22Rv1 (cell line): ENCODE measurements around the gene RNF115.

Source experiments
- H3K27ac ChIP-seq: fragments of 450-650 bp; 2 replicates; pipeline ENCODE4 v1.5.1; 2017
- ZFX ChIP-seq: fragments of 450-650 bp; IDR thresholded peaks from 2 replicates; pipeline ENCODE4 v1.6.1; 2017; ENCODE audit warnings: antibody characterized with exemption, borderline replicate concordance
- TF ChIP-seq, protein P1 (sequence below): fragments of 450-650 bp; IDR thresholded peaks from 2 replicates; pipeline ENCODE4 v1.5.1; 2017; ENCODE audit warnings: mild to moderate bottlenecking

Gene RNF115

DNA sequence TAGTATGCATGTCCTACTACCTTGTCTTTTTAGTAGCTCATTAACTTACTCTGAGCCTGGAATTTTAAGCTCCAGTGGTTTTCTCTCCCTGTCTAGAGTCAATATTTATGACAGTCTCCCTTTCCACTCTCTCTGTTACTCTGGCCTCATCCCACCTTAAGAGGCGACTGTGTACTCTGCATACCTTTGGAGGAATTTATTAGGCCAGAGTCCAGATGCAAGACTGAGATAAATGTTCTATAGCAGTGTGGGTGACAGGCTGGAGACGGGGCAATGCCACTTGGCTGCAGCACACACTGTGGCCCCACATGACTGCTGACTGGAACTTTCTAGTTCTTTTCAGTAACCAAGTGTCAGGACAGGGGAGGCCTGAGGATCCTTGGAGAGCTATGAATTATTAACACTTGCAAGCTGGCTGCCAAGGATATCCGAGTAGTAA is 112.7 kb downstream of the RNF115 start:
- H3K27ac ChIP-seq = no peak overlapping the region
- TF ChIP-seq, protein P1, sequence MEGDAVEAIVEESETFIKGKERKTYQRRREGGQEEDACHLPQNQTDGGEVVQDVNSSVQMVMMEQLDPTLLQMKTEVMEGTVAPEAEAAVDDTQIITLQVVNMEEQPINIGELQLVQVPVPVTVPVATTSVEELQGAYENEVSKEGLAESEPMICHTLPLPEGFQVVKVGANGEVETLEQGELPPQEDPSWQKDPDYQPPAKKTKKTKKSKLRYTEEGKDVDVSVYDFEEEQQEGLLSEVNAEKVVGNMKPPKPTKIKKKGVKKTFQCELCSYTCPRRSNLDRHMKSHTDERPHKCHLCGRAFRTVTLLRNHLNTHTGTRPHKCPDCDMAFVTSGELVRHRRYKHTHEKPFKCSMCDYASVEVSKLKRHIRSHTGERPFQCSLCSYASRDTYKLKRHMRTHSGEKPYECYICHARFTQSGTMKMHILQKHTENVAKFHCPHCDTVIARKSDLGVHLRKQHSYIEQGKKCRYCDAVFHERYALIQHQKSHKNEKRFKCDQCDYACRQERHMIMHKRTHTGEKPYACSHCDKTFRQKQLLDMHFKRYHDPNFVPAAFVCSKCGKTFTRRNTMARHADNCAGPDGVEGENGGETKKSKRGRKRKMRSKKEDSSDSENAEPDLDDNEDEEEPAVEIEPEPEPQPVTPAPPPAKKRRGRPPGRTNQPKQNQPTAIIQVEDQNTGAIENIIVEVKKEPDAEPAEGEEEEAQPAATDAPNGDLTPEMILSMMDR = no peak
- TF ChIP-seq ZFX = no peak

DNA sequence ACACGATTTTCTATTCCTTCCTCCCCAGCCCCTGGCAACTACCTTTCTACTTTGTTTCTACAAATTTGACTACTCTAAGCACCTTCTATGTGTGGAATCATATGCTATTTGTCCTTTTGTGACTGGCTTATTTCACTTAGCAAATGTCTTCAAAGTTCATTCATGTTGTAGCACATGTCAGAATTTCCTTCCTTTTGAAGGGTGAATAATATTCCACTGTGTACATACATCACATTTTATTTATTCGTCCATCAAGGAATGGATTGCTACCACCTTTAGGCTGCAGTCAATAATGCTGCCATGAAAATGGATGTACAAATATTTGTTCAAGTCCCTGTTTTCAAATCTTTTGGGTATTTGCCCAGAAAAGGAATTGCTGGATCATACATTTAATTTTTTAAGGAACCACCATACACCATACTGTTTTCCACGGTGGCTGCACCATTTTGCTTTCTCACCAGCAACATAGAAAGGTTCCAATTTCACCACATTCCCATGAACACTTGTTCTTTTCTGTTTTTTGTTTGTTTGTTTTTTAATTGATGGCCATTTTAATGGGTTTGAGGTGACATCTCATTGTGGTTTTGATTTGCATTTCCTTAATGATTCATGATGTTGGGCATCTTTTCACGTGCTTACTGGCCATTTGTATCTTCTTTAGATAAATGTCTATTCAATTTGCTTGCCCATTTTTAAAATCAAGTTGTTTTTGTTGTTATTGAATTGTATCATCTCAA is 113.4 kb downstream of the RNF115 start:
- no peak overlapping the region for H3K27ac ChIP-seq
- TF ChIP-seq, protein P1 = no peak
- TF ChIP-seq ZFX = no peak

DNA sequence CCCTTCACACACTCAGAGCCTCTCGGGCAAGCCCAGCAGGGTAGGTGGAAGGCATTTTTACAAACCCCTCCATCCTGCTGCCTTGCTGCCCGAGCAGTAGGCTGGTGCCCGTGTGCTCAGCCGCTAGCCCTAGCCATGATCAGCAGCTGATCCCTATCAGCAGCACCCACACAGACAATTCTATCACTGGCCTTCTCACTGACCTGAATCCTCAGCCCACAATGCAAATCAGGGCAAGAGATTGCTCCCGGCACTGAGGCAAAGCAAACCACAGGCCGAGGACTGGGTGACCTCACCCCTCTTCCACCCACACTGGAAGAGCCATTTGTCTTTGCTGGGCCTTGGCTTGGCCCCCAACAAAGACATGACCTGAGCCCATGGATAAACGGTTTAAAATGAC is 115.8 kb downstream of the RNF115 start:
- no peak for TF ChIP-seq ZFX
- TF ChIP-seq, protein P1 = no peak
- no peak overlapping the region for H3K27ac ChIP-seq

DNA sequence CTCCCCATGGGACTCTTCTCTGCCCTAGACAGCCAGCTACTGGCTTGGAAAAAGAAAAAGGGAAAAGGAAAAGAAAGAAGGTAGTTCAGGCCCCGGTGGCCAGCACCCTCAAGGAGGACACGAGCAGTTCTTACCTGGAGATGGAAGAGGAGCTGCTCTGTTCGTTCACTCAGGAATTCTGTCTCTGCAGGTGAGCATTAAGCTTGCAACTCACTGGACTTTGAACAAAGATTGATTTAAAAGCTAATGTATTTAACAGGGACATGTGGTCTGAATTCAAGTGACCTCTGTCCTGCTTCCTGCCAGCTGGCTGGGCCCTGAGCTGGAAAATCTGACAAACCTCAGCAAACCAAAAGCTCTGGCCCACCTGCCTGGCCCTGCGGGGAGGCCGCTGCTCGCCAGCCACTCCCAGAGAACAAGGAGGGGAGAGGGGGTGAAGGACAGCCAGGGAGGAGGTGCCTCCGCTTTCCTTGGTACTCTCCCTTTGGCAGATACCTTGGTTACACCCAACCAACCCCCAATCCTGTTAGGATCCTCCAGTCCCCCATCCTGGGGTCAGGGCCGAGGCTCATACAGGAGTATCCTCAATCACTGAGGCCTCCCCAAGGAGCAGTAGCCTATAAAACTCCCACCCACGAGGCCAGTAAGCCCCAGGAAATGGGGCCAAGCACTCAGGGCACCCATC is 116.6 kb downstream of the RNF115 start, which contains the start of gene PDZK1:
TSS of gene PDZK1 (minus strand) at position 186 of the 685 bp plus-strand sequence. CDS start 19,347 bp downstream, outside the sequence.
- no peak within 1 kb of the TSS for H3K27ac ChIP-seq
- no peak for TF ChIP-seq ZFX
- TF ChIP-seq, protein P1 = no peak

DNA sequence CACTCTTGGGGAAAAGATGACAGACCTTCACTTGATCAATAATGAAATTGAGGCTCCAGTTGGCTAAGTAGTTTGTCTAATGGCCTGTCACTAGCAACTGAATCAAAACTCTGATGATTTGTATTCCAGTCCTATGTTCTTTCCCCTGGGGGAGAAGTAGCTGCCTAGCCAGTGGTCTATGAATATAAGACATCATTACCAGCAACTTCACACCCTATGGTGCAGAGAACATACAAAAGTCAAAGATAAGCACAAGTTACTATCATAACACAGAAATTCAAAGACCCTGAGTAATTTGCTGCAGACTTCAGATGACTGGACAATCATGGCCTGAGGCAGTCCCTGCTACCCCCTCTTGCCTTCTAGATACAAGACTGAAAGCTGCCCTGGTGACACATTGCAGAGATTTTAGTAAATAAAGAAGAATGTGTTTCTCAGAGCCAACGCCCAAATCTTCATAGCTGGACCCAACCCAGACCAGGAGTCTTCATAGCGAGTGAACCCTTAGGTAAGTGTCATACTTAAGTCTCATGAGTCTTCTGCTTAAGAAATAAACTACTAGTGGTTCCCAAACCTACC is 117.7 kb downstream of the RNF115 start:
- no peak overlapping the region for H3K27ac ChIP-seq
- no peak for TF ChIP-seq ZFX
- TF ChIP-seq, protein P1 = no peak

DNA sequence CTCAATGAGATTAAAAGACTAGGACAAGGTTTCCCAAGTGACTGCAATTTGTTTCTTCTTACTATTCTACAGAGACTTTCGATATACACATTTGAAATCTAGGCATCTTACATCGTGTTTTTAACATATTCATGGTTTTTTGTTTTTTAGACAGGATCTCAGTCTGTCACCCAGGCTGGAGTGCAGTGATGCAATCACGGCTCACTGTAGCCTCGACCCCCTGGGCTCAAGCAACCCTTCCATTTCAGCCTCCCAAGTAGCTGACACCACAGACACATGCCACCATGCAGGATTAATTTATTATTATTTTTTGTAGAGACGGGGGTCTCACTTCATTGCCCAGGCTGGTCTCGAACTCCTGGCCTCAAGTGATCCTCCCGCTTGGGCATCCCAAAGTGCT is 118.3 kb downstream of the RNF115 start:
- no peak for TF ChIP-seq ZFX
- TF ChIP-seq, protein P1 = no peak
- no peak overlapping the region for H3K27ac ChIP-seq

DNA sequence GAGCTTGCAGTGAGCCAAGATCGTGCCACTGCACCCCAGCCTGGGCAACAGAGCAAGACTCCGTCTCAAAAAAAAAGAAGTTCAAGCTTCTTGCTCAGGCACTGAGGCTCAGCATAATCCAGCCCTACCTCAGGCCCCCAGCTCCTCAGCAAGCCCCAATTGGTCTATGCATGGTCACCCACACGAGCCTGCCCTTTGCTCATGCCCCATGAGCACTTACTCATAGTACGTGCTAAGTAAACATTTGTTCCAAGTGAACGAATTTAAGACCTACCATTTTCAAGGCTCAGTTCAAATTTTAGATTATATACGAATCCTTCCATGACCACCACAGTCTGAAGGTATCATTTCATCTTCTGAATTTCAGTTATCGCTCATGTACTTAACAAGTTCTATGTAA is 121.1 kb downstream of the RNF115 start:
- H3K27ac ChIP-seq = no peak overlapping the region
- no peak for TF ChIP-seq ZFX
